ENCODE measurements around the gene ZNF718.
"Not testable (repeated sequence)": the region's sequence is repeated elsewhere in the genome, so short reads cannot be mapped to it uniquely, and the experiment has no call there.

ZNF718 gene

GRCh38 chr4:124275-125081 lies at the start of gene ZNF718:
Gene ZNF718, plus strand, starts transcription at chr4:124501. Its CDS starts 170 bp downstream, at chr4:124671.
- DNase-seq (ENCODE audit: low read depth in 2 of 2), result peak; percentile 65 to 79

GRCh38 chr4:85951-86350 lies 38.4 kb upstream of the ZNF718 start:
- no peak for DNase-seq (ENCODE audit: low read depth in 2 of 2)

GRCh38 chr4:86559-87324 lies 37.6 kb upstream of the ZNF718 start:
- DNase-seq (ENCODE audit: low read depth in 2 of 2), result not testable (repeated sequence)

- DNase-seq (ENCODE audit: low read depth in 2 of 2), result no peak
Observed at GRCh38 chr4:98386-98785, 25.9 kb upstream of the ZNF718 start.

DNA sequence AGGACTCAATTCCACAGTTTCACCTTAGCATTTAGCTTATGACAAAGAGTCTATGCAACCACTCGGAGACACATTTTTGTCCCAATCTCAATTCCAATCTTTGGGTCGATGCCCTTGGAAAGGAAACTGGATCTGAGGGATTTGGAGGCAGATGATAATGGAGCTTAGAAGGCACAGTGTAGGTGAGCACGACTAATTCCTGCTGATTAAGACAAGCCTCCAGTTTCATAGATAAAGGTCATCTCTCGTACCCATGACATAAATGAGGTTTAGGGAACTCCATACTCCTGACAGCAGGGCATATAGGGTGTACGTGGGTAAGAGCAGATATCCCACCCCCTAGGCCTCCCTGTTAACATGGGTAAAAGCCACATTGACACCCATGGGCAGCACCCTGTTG lies 24.4 kb upstream of the ZNF718 start:
- DNase-seq (ENCODE audit: low read depth in 2 of 2), result no peak

GRCh38 chr4:107083-107443 lies 17.2 kb upstream of the ZNF718 start:
- no peak for DNase-seq (ENCODE audit: low read depth in 2 of 2)

DNA sequence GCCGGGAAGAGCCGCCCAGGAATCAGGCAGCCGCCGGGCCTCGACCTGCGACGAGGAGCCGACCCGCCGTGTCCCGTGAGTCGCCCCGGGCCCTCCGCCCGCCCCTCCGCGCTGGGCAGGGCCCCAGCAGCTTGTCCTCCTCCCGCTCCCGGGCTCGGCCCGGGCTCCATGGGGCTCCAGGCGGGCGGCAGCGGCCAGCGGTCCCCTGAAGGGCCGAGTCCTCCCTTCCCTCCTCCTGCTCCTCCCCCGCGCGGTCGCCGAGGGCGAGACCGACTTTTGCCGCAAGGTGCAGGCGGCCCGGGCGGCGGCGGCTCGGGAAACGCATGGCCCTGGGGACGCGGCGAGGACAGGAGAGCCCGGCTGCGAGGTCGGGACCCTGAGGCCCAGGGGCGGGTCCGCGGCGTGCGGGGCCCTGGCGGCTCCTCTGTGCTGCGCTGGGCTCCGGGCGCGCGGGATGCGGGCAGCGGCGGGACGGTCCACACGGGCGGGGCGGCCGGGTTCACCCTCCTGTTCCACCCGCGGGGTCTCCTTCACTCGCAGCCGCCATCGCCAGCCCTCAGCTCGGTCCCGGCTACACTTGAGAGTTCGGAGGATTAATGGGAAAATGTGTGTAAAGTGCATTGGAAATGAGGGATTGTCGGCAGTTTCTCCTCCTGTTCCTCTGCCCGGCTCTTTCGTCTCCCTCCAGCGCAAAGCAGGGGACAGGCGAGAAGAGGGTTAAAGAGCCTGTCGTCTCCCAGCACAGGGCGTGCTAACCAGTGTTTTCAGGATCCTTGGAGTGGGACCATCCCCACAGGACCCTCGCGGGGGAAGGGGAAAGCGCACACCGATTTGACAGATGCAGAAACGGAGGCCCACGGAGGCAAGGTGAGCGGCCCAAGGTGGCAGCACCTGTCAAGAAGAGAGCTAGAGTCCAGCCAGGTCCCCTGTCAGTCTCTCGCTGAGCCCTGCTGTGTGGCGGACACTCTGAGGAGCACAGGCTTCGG lies 16.6 kb upstream of the ZNF718 start:
- DNase-seq (ENCODE audit: low read depth in 2 of 2), result no peak

- DNase-seq (ENCODE audit: low read depth in 2 of 2), result no peak
Observed at GRCh38 chr4:112771-113170, 11.5 kb upstream of the ZNF718 start.

DNA sequence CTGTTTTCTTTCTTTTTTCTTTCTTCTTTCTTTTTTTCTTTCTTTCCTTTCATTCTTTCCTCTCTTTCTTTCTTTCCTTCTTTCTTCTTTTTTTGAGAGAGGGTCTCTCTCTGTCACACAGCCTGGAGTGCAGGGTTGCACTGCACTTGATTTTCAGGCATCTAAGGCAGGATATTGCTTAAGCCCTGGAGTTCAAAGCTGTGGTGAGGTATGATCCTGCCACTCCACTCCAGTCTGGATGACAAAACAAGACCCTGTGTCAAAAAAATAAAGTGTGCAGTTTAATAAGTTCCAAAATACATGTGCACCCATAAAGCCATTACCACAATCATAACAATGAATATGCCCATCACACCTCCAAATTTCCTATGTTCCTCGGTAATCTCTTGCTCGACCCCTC lies 10.6 kb upstream of the ZNF718 start:
- no peak for DNase-seq (ENCODE audit: low read depth in 2 of 2)

- DNase-seq (ENCODE audit: low read depth in 2 of 2), result no peak
Observed at GRCh38 chr4:114149-114548, 10.2 kb upstream of the ZNF718 start.

GRCh38 chr4:116499-116898 lies 7.8 kb upstream of the ZNF718 start:
- DNase-seq (ENCODE audit: low read depth in 2 of 2), result no peak

DNA sequence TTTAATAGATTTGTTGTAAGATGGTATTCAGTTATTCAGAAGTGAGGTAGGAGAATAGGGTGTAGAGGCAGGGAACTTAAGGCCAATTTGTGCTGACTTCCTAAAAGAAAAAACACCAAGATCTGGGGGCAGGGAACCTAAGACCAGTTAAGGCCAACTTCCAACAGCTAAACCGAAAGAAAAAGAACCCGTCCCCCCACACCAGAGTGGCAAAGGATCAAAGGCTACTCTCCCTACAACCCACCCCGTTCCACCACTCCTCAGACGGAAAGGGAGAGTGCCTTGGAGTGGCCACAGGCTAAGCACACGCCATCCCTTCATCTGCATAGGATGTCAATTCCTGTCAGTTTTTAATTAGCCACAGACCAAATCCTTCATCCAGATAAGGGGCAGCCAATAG lies 3.7 kb upstream of the ZNF718 start:
- no peak for DNase-seq (ENCODE audit: low read depth in 2 of 2)

- no peak for DNase-seq (ENCODE audit: low read depth in 2 of 2)
Observed at GRCh38 chr4:121408-122084, 2.8 kb upstream of the ZNF718 start.

- not testable (repeated sequence) for DNase-seq (ENCODE audit: low read depth in 2 of 2)
Observed at GRCh38 chr4:123922-124274, 403 bp upstream of the ZNF718 start.

- DNase-seq (ENCODE audit: low read depth in 2 of 2), result peak in 1 of 2 donors; percentile 6
Observed at GRCh38 chr4:125091-125771, 930 bp downstream of the ZNF718 start.

DNA sequence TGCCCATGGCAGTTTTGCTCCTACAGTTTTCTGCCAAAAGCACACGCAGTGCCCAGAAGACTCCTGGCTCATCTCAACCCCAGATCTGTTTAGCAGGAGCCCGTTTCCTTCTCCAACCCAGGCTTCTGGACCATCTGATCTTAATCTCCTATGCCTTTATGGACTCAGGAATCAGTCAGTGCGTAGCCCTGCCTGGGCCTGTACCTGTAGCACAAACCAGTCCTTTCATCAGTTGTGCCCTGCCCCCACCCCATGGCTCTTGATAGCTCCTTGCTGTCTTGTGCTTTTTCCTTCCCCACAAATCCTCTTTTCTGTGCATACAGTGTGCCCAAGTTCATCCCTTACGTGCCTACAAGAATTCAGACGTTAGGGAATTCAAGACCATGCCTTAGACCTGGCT lies 1.5 kb downstream of the ZNF718 start:
- no peak for DNase-seq (ENCODE audit: low read depth in 2 of 2)

GRCh38 chr4:132483-132882 lies 8.2 kb downstream of the ZNF718 start:
- DNase-seq (ENCODE audit: low read depth in 2 of 2), result no peak

- DNase-seq (ENCODE audit: low read depth in 2 of 2), result no peak
Observed at GRCh38 chr4:138935-139334, 14.6 kb downstream of the ZNF718 start.

- no peak for DNase-seq (ENCODE audit: low read depth in 2 of 2)
Observed at GRCh38 chr4:139691-140090, 15.4 kb downstream of the ZNF718 start.

GRCh38 chr4:146621-147020 lies 22.3 kb downstream of the ZNF718 start:
- DNase-seq (ENCODE audit: low read depth in 2 of 2), result no peak

- DNase-seq (ENCODE audit: low read depth in 2 of 2), result no peak
Observed at GRCh38 chr4:147233-147632, 22.9 kb downstream of the ZNF718 start.

Measured in stimulated activated CD4-positive, alpha-beta T cell treated with anti-CD3 and anti-CD28 coated beads, Interleukin-1b, Interleukin-23, amount 100 ng/mL, for 1 hour (primary cell).